Measurements from ENCODE around the gene RBM4.

Gene RBM4

GRCh38 chr11:66617155-66617834 is 21.2 kb upstream of the RBM4 start:
- DNase-seq, result no peak

- peak; percentile 42 for DNase-seq
Observed at GRCh38 chr11:66619080-66619554, 19.4 kb upstream of the RBM4 start.

- DNase-seq, result no peak
Observed at GRCh38 chr11:66624450-66624849, 14.1 kb upstream of the RBM4 start.

- no peak for DNase-seq
Observed at GRCh38 chr11:66625041-66625751, 13.3 kb upstream of the RBM4 start.

- no peak for DNase-seq
Observed at GRCh38 chr11:66625752-66626149, 12.8 kb upstream of the RBM4 start.

- no peak for DNase-seq
Observed at GRCh38 chr11:66626382-66626781, 12.1 kb upstream of the RBM4 start.

GRCh38 chr11:66626926-66627325 is 11.6 kb upstream of the RBM4 start:
- no peak for DNase-seq

- no peak for DNase-seq
Observed at GRCh38 chr11:66628061-66628603, 10.4 kb upstream of the RBM4 start.

- DNase-seq, result no peak
Observed at GRCh38 chr11:66629356-66629755, 9.1 kb upstream of the RBM4 start.

GRCh38 chr11:66631883-66632282 is 6.6 kb upstream of the RBM4 start:
- no peak for DNase-seq

- no peak for DNase-seq
Observed at GRCh38 chr11:66632952-66633351, 5.6 kb upstream of the RBM4 start.

GRCh38 chr11:66636411-66636810 is 2.1 kb upstream of the RBM4 start:
- DNase-seq, result no peak

- DNase-seq, result peak; percentile 21
Observed at GRCh38 chr11:66637557-66638176, 836 bp upstream of the RBM4 start.

- DNase-seq, result peak; percentile 54
Observed at GRCh38 chr11:66639066-66639813, 737 bp downstream of the RBM4 start.

- DNase-seq, result peak; percentile 52
Observed at GRCh38 chr11:66639814-66640340, 1.4 kb downstream of the RBM4 start.

- DNase-seq, result no peak
Observed at GRCh38 chr11:66641834-66642233, 3.3 kb downstream of the RBM4 start.

- no peak for DNase-seq
Observed at GRCh38 chr11:66643745-66644437, 5.4 kb downstream of the RBM4 start.

GRCh38 chr11:66646828-66647227 is 8.3 kb downstream of the RBM4 start:
- no peak for DNase-seq

GRCh38 chr11:66649903-66650302 is 11.4 kb downstream of the RBM4 start:
- no peak for DNase-seq

GRCh38 chr11:66651016-66651415 is 12.5 kb downstream of the RBM4 start:
- DNase-seq, result no peak

GRCh38 chr11:66652651-66653050 is 14.1 kb downstream of the RBM4 start:
- no peak for DNase-seq

GRCh38 chr11:66653123-66653522 is 14.6 kb downstream of the RBM4 start:
- DNase-seq, result no peak
